CD14-positive monocyte (primary cell): ENCODE measurements around the gene CPA1. TPM values are rescaled to one million over a fixed set of nuclear protein-coding genes. Genes with fewer than 3 reads are reported as not detected.

Source experiments
- DNase-seq, 3 donors: peaks; one replicate each; pipeline ENCODE4 v3.0.0-alpha.2; 2011 to 2022
- H2AFZ ChIP-seq: 2 replicates; pipeline ENCODE4 v1.6.0; 2012; ENCODE audit warnings: mild to moderate bottlenecking, low read depth, low read length, inconsistent platforms; ENCODE audit not compliant: insufficient read depth, poor library complexity, severe bottlenecking
- H3K27ac ChIP-seq, 2 donors: 1 replicate in 1 of 2; 2 replicates in 1 of 2; pipeline ENCODE4 v1.5.1; 2012 to 2013; ENCODE audit warnings: low read length in 2 of 2, control low read depth in 1 of 2, inconsistent platforms in 1 of 2, low read depth in 1 of 2, mild to moderate bottlenecking in 1 of 2
- H3K27me3 ChIP-seq, 2 donors: one replicate each; pipeline versions ENCODE4 v1.6.0 to v1.6.1; 2011 to 2013; ENCODE audit warnings: low read length in 2 of 2; ENCODE audit not compliant: control insufficient read depth in 2 of 2, insufficient read depth in 2 of 2
- H3K36me3 ChIP-seq, 2 donors: replicated peaks in 1 of 2; 1 replicate in 1 of 2; 2 replicates in 1 of 2; pipeline versions ENCODE4 v1.5.1 to v1.6.1; 2012 to 2013; ENCODE audit warnings: low read length in 2 of 2, control low read depth in 1 of 2, inconsistent platforms in 1 of 2, mild to moderate bottlenecking in 1 of 2; ENCODE audit not compliant: insufficient read depth in 2 of 2, control insufficient read depth in 1 of 2
- H3K4me1 ChIP-seq, 2 donors: 1 replicate in 1 of 2; 2 replicates in 1 of 2; pipeline versions ENCODE4 v1.5.1 to v1.6.1; 2012 to 2013; ENCODE audit warnings: low read length in 2 of 2, control low read depth in 1 of 2, inconsistent platforms in 1 of 2, mild to moderate bottlenecking in 1 of 2, moderate library complexity in 1 of 2; ENCODE audit not compliant: insufficient read depth in 2 of 2, control insufficient read depth in 1 of 2
- H3K4me2 ChIP-seq: replicated peaks from 2 replicates; pipeline ENCODE3; 2012; ENCODE audit warnings: low read length, moderate library complexity, mild to moderate bottlenecking; ENCODE audit not compliant: poor library complexity, severe bottlenecking; ENCODE audit errors: extremely low read depth
- H3K4me3 ChIP-seq, 3 experiments: fragments of 200-600 bp in 1 of 3; sonication (generic) in 1 of 3; replicated peaks in 1 of 3; 1 replicate in 2 of 3; 2 replicates in 1 of 3; pipeline ENCODE4 v1.5.1; 2011 to 2013; ENCODE audit warnings: low read length in 3 of 3, mild to moderate bottlenecking in 3 of 3, control low read depth in 2 of 3, low read depth in 2 of 3, inconsistent platforms in 1 of 3, moderate library complexity in 1 of 3
- H3K79me2 ChIP-seq: 2 replicates; pipeline ENCODE4 v1.6.0; 2012; ENCODE audit warnings: mild to moderate bottlenecking, control low read depth, inconsistent platforms, low read length, moderate library complexity; ENCODE audit not compliant: insufficient read depth
- H3K9ac ChIP-seq: 2 replicates; pipeline ENCODE4 v1.6.0; 2017; ENCODE audit warnings: low read length, mild to moderate bottlenecking; ENCODE audit not compliant: insufficient read depth, poor library complexity, severe bottlenecking
- H3K9me3 ChIP-seq, 2 donors: replicated peaks in 1 of 2; 1 replicate in 1 of 2; 2 replicates in 1 of 2; pipeline versions ENCODE4 v1.5.1 to v1.6.1; 2012 to 2013; ENCODE audit warnings: low read length in 2 of 2, control low read depth in 1 of 2; ENCODE audit not compliant: control insufficient read depth in 1 of 2, insufficient read depth in 1 of 2
- H4K20me1 ChIP-seq: 2 replicates; pipeline ENCODE4 v1.6.0; 2012; ENCODE audit warnings: mild to moderate bottlenecking, low read length, control low read depth, moderate library complexity; ENCODE audit not compliant: insufficient read depth
- H3K27ac Mint-ChIP-seq, 7 donors: one replicate each; pipeline ENCODE4 v1.8.0; 2020; ENCODE audit warnings: mild to moderate bottlenecking in 7 of 7, mixed read lengths in 7 of 7, moderate library complexity in 6 of 7, inconsistent platforms in 2 of 7
- H3K27me3 Mint-ChIP-seq, 3 donors: one replicate each; pipeline ENCODE4 v1.8.0; 2021 to 2022; ENCODE audit warnings: low read depth in 3 of 3, mild to moderate bottlenecking in 3 of 3, mixed read lengths in 3 of 3, moderate library complexity in 3 of 3, inconsistent platforms in 1 of 3
- H3K36me3 Mint-ChIP-seq, 2 donors: one replicate each; pipeline ENCODE4 v1.8.0; 2020; ENCODE audit warnings: mixed read lengths in 2 of 2, inconsistent platforms in 1 of 2, mild to moderate bottlenecking in 1 of 2
- H3K4me1 Mint-ChIP-seq: one replicate; pipeline ENCODE4 v1.8.0; 2020; ENCODE audit warnings: mild to moderate bottlenecking, mixed read lengths
- H3K4me3 Mint-ChIP-seq, 2 donors: one replicate each; pipeline ENCODE4 v1.8.0; 2020; ENCODE audit warnings: mild to moderate bottlenecking in 2 of 2, mixed read lengths in 2 of 2, moderate library complexity in 1 of 2
- H3K9me3 Mint-ChIP-seq, 7 donors: one replicate each; pipeline ENCODE4 v1.8.0; 2020 to 2022; ENCODE audit warnings: mixed read lengths in 7 of 7, mild to moderate bottlenecking in 6 of 7, moderate library complexity in 6 of 7, inconsistent platforms in 2 of 7
- CTCF ChIP-seq: fragments of 200-600 bp; IDR thresholded peaks from one replicate; pipeline ENCODE4 v1.8.0; 2022; ENCODE audit warnings: antibody characterized with exemption, mild to moderate bottlenecking
- WGBS: methylation state at CpG from one replicate; pipeline ENCODE4 v1.1.5; 2013; ENCODE audit warnings: missing lambda C conversion rate; ENCODE audit not compliant: insufficient coverage; 5-methylcytosine and 5-hydroxymethylcytosine counted together
- intact Hi-C, 2 donors: fragments of 100-400 bp; cut with micrococcal nuclease; formaldehyde crosslinking; loops; one replicate each; pipeline versions ENCODE4 v1.15.0 to v1.15.1; 2023
- polyA plus RNA-seq, 3 donors: library from polyadenylated mRNA; depleted of rRNA in 1 of 3; unstranded in 2 of 3; stranded (reverse) in 1 of 3; fragments of 300-500 nt in 2 of 3; fragments of >200 nt in 1 of 3; fragmentation: Illumina TruSeq in 2 of 3; gene quantifications; 1 replicate in 2 of 3; 2 replicates in 1 of 3; pipeline ENCODE4 v1.2.3, GENCODE V29; 2012 to 2021

CPA1 gene
- polyA plus RNA-seq, 3 donors, result not detected

- no peak overlapping the region for H3K27ac ChIP-seq
- H3K27me3 ChIP-seq, result no peaks in the 10 kb centered on the region
- no peak for TF ChIP-seq CTCF
- no peak overlapping the region for H2AFZ ChIP-seq
- H3K4me1 ChIP-seq, result no peaks in the 10 kb centered on the region
- no peak overlapping the region for H3K9ac ChIP-seq
- DNase-seq, result no peak
- Mint-ChIP-seq H3K4me3 (no peak overlapping the region), H3K36me3 (no peaks in the 10 kb centered on the region), H3K4me1 (peaks cover 8% of the 10 kb centered on the region), H3K27ac (no peak overlapping the region), H3K27me3 (peaks cover 0 to 5% (median 2%) of the 10 kb centered on the region in 3 donors), H3K9me3 (peaks cover 0 to 3% (median 0%) of the 10 kb centered on the region in 7 donors)
- no peaks in the 10 kb centered on the region for H3K9me3 ChIP-seq
- no peaks in the 10 kb centered on the region for H3K79me2 ChIP-seq
- H4K20me1 ChIP-seq, result no peaks in the 10 kb centered on the region
- H3K4me2 ChIP-seq, result no peak overlapping the region
- no peak overlapping the region for H3K4me3 ChIP-seq
- no peaks in the 10 kb centered on the region for H3K36me3 ChIP-seq
- 100% methylated on average over 10 of the region's 20 CpGs for WGBS
- intact Hi-C loops, result no loop called here
These were observed 27.9 kb upstream of the CPA1 start for GRCh38 chr7:130352194-130353074.

- no peak for DNase-seq
- TF ChIP-seq CTCF, result no peak
- Histone ChIP-seq H3K4me3 (no peak overlapping the region), H4K20me1 (no peaks in the 10 kb centered on the region), H3K4me2 (no peak overlapping the region), H3K36me3 (no peaks in the 10 kb centered on the region), H3K27ac (no peak overlapping the region), H3K79me2 (no peaks in the 10 kb centered on the region), H2AFZ (no peak overlapping the region), H3K9ac (no peak overlapping the region), H3K27me3 (no peaks in the 10 kb centered on the region), H3K9me3 (no peaks in the 10 kb centered on the region), H3K4me1 (no peaks in the 10 kb centered on the region)
- Mint-ChIP-seq H3K9me3 (peaks cover 0 to 3% (median 0%) of the 10 kb centered on the region in 7 donors), H3K36me3 (no peaks in the 10 kb centered on the region), H3K27me3 (peaks cover 0 to 5% (median 2%) of the 10 kb centered on the region in 3 donors), H3K27ac (peak overlapping the region in 1 of 7 donors; percentile 37), H3K4me3 (no peak overlapping the region), H3K4me1 (peaks cover 8% of the 10 kb centered on the region)
- 94% methylated on average over 7 of the region's 7 CpGs for WGBS
- intact Hi-C loops, result no loop called here
These were observed 27.1 kb upstream of the CPA1 start for GRCh38 chr7:130353196-130353595.
